GM12878 (cell line): ENCODE measurements around the gene SKOR2. TPM values are rescaled to one million over a fixed set of nuclear protein-coding genes. Genes with fewer than 3 reads are reported as not detected.

Experiments
- ATAC-seq: fragments of 200-7000 bp; cut with Tn5 transposase; 3 replicates; pipeline ENCODE4 v1.9.1; 2020; ENCODE audit warnings: mild to moderate bottlenecking, moderate library complexity
- BruUV-seq: library from RNA; stranded (reverse); fragments of 400-500 nt; replicated peaks from 2 replicates; lab custom pipeline; 2021; lab: Mats Ljungman, UMichigan
- CTCF ChIA-PET: fragments of 300-600 bp; sonication (Branson Sonifier 250); formaldehyde crosslinking; extraction: SDS; loops from one replicate; lab custom pipeline; 2021; ENCODE audit warnings: inconsistent platforms; lab: Yijun Ruan, JAX
- POLR2A ChIA-PET: fragments of 350-600 bp; formaldehyde crosslinking; extraction: SDS; loops from one replicate; lab custom pipeline; 2021; ENCODE audit warnings: inconsistent platforms; lab: Charles Lee
- RAD21 ChIA-PET: fragments of 300-600 bp; sonication (Branson Sonifier 250); formaldehyde crosslinking; loops from one replicate; lab custom pipeline; 2023; ENCODE audit warnings: antibody characterized with exemption; ENCODE audit not compliant: unreplicated experiment; lab: Charles Lee
- SMC1A ChIA-PET: fragments of 300-600 bp; sonication (Branson Sonifier 250); formaldehyde crosslinking; loops from one replicate; lab custom pipeline; 2023; ENCODE audit not compliant: unreplicated experiment, uncharacterized antibody; lab: Charles Lee
- DNase-seq: peaks from one replicate; pipeline ENCODE4 v3.0.0-alpha.2; 2011; ENCODE audit warnings: low read depth, low spot score
- FAIRE-seq: peaks from 3 replicates; lab custom pipeline; 2011; peaks lifted over from hg19 to GRCh38; lab: Jason Lieb, UNC
- H2AFZ ChIP-seq: 2 replicates; pipeline ENCODE4 v1.6.0; 2011; ENCODE audit warnings: low read depth, low read length, control low read depth; ENCODE audit not compliant: control insufficient read depth
- H3K27ac ChIP-seq: 2 replicates; pipeline ENCODE4 v1.5.1; 2011; ENCODE audit warnings: control low read depth; ENCODE audit not compliant: control insufficient read depth, insufficient read depth
- H3K27me3 ChIP-seq, 2 experiments: replicated peaks in 1 of 2; 2 replicates each; pipeline versions ENCODE4 v1.6.0 to v1.6.1; 2011; ENCODE audit warnings: low read length in 1 of 2; ENCODE audit not compliant: control insufficient read depth in 2 of 2, insufficient read depth in 2 of 2
- H3K36me3 ChIP-seq, 2 experiments: 2 replicates each; pipeline ENCODE4 v1.5.1; 2011; ENCODE audit warnings: low read length in 1 of 2; ENCODE audit not compliant: control insufficient read depth in 2 of 2, insufficient read depth in 2 of 2
- H3K4me1 ChIP-seq: 2 replicates; pipeline ENCODE4 v1.6.1; 2011; ENCODE audit warnings: mild to moderate bottlenecking, low read length, moderate library complexity, mixed read lengths; ENCODE audit not compliant: control insufficient read depth, insufficient read depth
- H3K4me2 ChIP-seq: 2 replicates; pipeline ENCODE4 v1.6.0; 2011; ENCODE audit warnings: control low read depth; ENCODE audit not compliant: control insufficient read depth, insufficient read depth
- H3K4me3 ChIP-seq: fragments of 200-600 bp; sonication (generic); 2 replicates; pipeline ENCODE4 v1.5.1; 2016
- H3K79me2 ChIP-seq: 2 replicates; pipeline ENCODE4 v1.6.0; 2011; ENCODE audit warnings: low read length; ENCODE audit not compliant: control insufficient read depth, insufficient read depth
- H3K9ac ChIP-seq: 2 replicates; pipeline ENCODE4 v1.8.0; 2011; ENCODE audit warnings: low read length, control low read depth, mixed read lengths; ENCODE audit not compliant: control insufficient read depth, insufficient read depth
- H3K9me3 ChIP-seq: replicated peaks from 3 replicates; pipeline ENCODE4 v1.5.1; 2011; ENCODE audit warnings: mild to moderate bottlenecking, low read length; ENCODE audit not compliant: control insufficient read depth, insufficient read depth
- H4K20me1 ChIP-seq: 2 replicates; pipeline ENCODE4 v1.6.0; 2011; ENCODE audit not compliant: control insufficient read depth, insufficient read depth
- BCL11A ChIP-seq: IDR thresholded peaks from 2 replicates; pipeline ENCODE4 v1.6.1; 2011; ENCODE audit warnings: low read depth, low read length
- EED ChIP-seq: sonication (generic); IDR thresholded peaks from 2 replicates; pipeline ENCODE4 v1.6.1; 2016; ENCODE audit warnings: antibody characterized with exemption, low read depth
- EP300 ChIP-seq, 2 experiments: fragments of 150-350 bp in 1 of 2; IDR thresholded peaks; 2 replicates each; pipeline ENCODE4 v1.6.1; 2011 to 2012; ENCODE audit warnings: low read depth in 2 of 2, low read length in 2 of 2, borderline replicate concordance in 1 of 2, improper control_type of control experiment in 1 of 2, inconsistent platforms in 1 of 2; ENCODE audit not compliant: control insufficient read depth in 1 of 2
- GATAD2B ChIP-seq: fragments of 450-650 bp; conservative IDR thresholded peaks from 2 replicates; pipeline ENCODE4 v1.6.1; 2017; ENCODE audit warnings: low read depth, mild to moderate bottlenecking, moderate library complexity
- NBN ChIP-seq: fragments of 450-650 bp; IDR thresholded peaks from 2 replicates; pipeline ENCODE4 v1.6.1; 2016
- NFIC ChIP-seq: IDR thresholded peaks from 2 replicates; pipeline ENCODE4 v1.6.1; 2012; ENCODE audit warnings: low read depth, mild to moderate bottlenecking, inconsistent platforms, low read length, moderate library complexity
- NR2C1 ChIP-seq: fragments of 450-650 bp; IDR thresholded peaks from 2 replicates; pipeline ENCODE4 v1.6.1; 2017; ENCODE audit warnings: antibody characterized with exemption, mild to moderate bottlenecking, moderate library complexity
- PAX5 ChIP-seq: IDR thresholded peaks from 2 replicates; pipeline ENCODE4 v1.6.1; 2011; ENCODE audit warnings: low read depth, low read length, borderline replicate concordance
- PML ChIP-seq: IDR thresholded peaks from 2 replicates; pipeline ENCODE4 v1.6.1; 2012; ENCODE audit warnings: low read length, inconsistent platforms
- SMAD1 ChIP-seq: fragments of 450-650 bp; IDR thresholded peaks from 2 replicates; pipeline ENCODE4 v1.6.1; 2018; ENCODE audit warnings: mild to moderate bottlenecking, low read depth; ENCODE audit not compliant: partially characterized antibody
- SMAD5 ChIP-seq: IDR thresholded peaks from 2 replicates; pipeline ENCODE4 v1.6.1; 2016; ENCODE audit warnings: antibody characterized with exemption, low read depth
- TARDBP ChIP-seq: IDR thresholded peaks from 2 replicates; pipeline ENCODE4 v1.6.1; 2016; ENCODE audit warnings: borderline replicate concordance
- YY1 ChIP-seq: IDR thresholded peaks from 2 replicates; pipeline ENCODE4 v1.6.1; 2011; ENCODE audit warnings: low read depth, mild to moderate bottlenecking, low read length
- ZNF217 ChIP-seq: fragments of 450-650 bp; IDR thresholded peaks from 2 replicates; pipeline ENCODE4 v1.6.1; 2017; ENCODE audit warnings: antibody characterized with exemption, mild to moderate bottlenecking
- ZNF274 ChIP-seq: IDR thresholded peaks from one replicate; pipeline ENCODE4 v1.8.0; 2011; ENCODE audit not compliant: insufficient read length, insufficient read depth
- ZNF592 ChIP-seq: fragments of 450-650 bp; IDR thresholded peaks from 2 replicates; pipeline ENCODE4 v1.6.1; 2017; ENCODE audit warnings: mild to moderate bottlenecking, moderate library complexity
- WGBS: methylation state at CpG from one replicate; pipeline ENCODE4 v1.1.6; 2016; ENCODE audit warnings: low lambda C conversion rate; ENCODE audit not compliant: insufficient replicate concordance, insufficient coverage; ENCODE audit errors: missing lambda C conversion rate; 5-methylcytosine and 5-hydroxymethylcytosine counted together
- in situ Hi-C: fragments of 300-500 bp; cut with MboI; formaldehyde crosslinking; loops from 9 replicates; pipeline ENCODE4 v1.14.3; 2018; ENCODE audit warnings: mixed read lengths
- intact Hi-C: fragments of 100-400 bp; cut with micrococcal nuclease; formaldehyde crosslinking; loops from one replicate; pipeline ENCODE4 v1.14.2; 2022; ENCODE audit not compliant: unreplicated experiment
- polyA plus RNA-seq, 11 experiments: library from polyadenylated mRNA; depleted of rRNA in 4 of 11; unstranded in 6 of 11; stranded (reverse) in 5 of 11; fragments of >200 nt; fragmentation: Nextera tagmentation in 4 of 11; fragmentation: Illumina TruSeq in 1 of 11; extraction: Ambion mirVana in 4 of 11; extraction: Trizol in 1 of 11; gene quantifications; 1 replicate in 1 of 11; 2 replicates in 10 of 11; pipeline versions ENCODE4 v1.2.1 to v1.2.3, GENCODE V29; 2011 to 2016; ENCODE audit warnings: inconsistent platforms in 2 of 11, missing spikeins in 2 of 11, low read depth in 1 of 11
- total RNA-seq, 4 experiments: library from RNA; depleted of rRNA in 3 of 4; stranded (reverse); fragments of >200 nt in 3 of 4; fragmentation: Illumina TruSeq in 1 of 4; extraction: Trizol in 1 of 4; gene quantifications; 2 replicates each; pipeline versions ENCODE4 v1.2.1 to v1.2.3, GENCODE V29; 2013 to 2021
- TF ChIP-seq, protein P1 (sequence below), 3 experiments: IDR thresholded peaks in 2 of 3; conservative IDR thresholded peaks in 1 of 3; 2 replicates each; pipeline ENCODE4 v1.5.1; 2011; ENCODE audit warnings: low read depth in 3 of 3, low read length in 3 of 3, mild to moderate bottlenecking in 3 of 3, control low read depth in 2 of 3, moderate library complexity in 2 of 3, inconsistent platforms in 1 of 3, mixed read lengths in 1 of 3; ENCODE audit not compliant: control insufficient read depth in 2 of 3, insufficient read depth in 1 of 3; ENCODE audit errors: extremely low read depth in 1 of 3

SKOR2 gene
- total and polyA plus RNA-seq, 10 of the 15 experiments (the other 5 are each of a cell fraction or from before 2014, with no cell fraction given): not detected

DNA sequence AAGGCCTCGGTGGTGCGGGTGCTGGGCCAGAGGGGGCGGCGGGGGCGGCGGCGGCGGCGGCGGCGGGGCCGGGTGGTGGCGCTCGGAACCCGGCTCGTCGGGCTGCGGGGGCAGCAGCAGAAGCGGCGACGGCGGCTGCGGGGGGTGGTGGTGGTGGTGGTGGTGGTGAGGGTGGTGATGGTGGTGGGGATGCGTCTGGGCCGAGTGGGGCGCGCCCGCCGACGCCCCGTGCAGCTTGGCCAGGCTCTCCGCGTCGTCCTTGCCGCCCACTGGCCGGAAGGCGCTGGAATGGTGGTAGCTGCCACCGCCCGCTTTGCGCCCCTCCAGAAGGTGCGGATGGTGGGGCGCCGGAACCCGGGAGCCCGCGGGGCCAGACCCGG is 4.4 kb downstream of the SKOR2 start:
- BruUV-seq: no TSS peak
- no peak for FAIRE-seq

More for the DNA sequence above, 4.4 kb downstream of the SKOR2 start:
- ATAC-seq (no peak), DNase-seq (no peak)
- ChIA-PET SMC1A (no interaction called here), RAD21 (no interaction called here), POLR2A (no interaction called here), CTCF (no interaction called here)
- Histone ChIP-seq H4K20me1 (no peaks in the 10 kb centered on the region), H3K9me3 (peaks cover 6% of the 10 kb centered on the region; the same call in 1 of the 3 replicates), H3K4me2 (no peak overlapping the region), H3K27ac (no peak overlapping the region), H2AFZ (no peak overlapping the region), H3K79me2 (no peaks in the 10 kb centered on the region), H3K27me3 (peaks cover 0 to 20% of the 10 kb centered on the region in 2 experiments; a peak in 3 of 4 replicates), H3K36me3 (no peaks in the 10 kb centered on the region), H3K9ac (no peak overlapping the region), H3K4me3 (no peak overlapping the region), H3K4me1 (no peaks in the 10 kb centered on the region)
- TF ChIP-seq ZNF217 (no peak), NR2C1 (no peak), NBN (no peak), SMAD5 (no peak), TARDBP (no peak), SMAD1 (no peak), BCL11A (no peak), YY1 (no peak), EP300 (IDR thresholded peaks at IDR 0.05; ENCODE audit: borderline replicate concordance in 1 of 2, control insufficient read depth in 1 of 2, low read depth in 2 of 2, low read length in 2 of 2) (no peak), NFIC (no peak), ZNF274 (no peak), EED (no peak), PML (no peak), PAX5 (no peak), ZNF592 (no peak), GATAD2B (no peak)
- TF ChIP-seq, protein P1, sequence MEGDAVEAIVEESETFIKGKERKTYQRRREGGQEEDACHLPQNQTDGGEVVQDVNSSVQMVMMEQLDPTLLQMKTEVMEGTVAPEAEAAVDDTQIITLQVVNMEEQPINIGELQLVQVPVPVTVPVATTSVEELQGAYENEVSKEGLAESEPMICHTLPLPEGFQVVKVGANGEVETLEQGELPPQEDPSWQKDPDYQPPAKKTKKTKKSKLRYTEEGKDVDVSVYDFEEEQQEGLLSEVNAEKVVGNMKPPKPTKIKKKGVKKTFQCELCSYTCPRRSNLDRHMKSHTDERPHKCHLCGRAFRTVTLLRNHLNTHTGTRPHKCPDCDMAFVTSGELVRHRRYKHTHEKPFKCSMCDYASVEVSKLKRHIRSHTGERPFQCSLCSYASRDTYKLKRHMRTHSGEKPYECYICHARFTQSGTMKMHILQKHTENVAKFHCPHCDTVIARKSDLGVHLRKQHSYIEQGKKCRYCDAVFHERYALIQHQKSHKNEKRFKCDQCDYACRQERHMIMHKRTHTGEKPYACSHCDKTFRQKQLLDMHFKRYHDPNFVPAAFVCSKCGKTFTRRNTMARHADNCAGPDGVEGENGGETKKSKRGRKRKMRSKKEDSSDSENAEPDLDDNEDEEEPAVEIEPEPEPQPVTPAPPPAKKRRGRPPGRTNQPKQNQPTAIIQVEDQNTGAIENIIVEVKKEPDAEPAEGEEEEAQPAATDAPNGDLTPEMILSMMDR (IDR thresholded peaks at IDR 0.05 in 2 of 3, conservative IDR thresholded peaks at IDR 0.05 in 1 of 3; ENCODE audit: control insufficient read depth in 2 of 3, extremely low read depth in 1 of 3, insufficient read depth in 1 of 3, low read depth in 3 of 3, low read length in 3 of 3): no peak
- WGBS: 69% methylated on average over 14 of the region's 47 CpGs
- intact Hi-C loops: no loop called here
- in situ Hi-C loops: no loop called here
